ENCODE data around the gene CRB2.

- TF ChIP-seq GABPA (IDR thresholded peaks at IDR 0.05; ENCODE audit: low read depth) (no peak), CTCF (IDR thresholded peaks at IDR 0.05; ENCODE audit: insufficient read depth, low read length) (no peak), REST (IDR thresholded peaks at IDR 0.05; ENCODE audit: insufficient replicate concordance, low read depth) (no peak)
Observed at GRCh38 chr9:123311250-123311752, 44.7 kb upstream of the CRB2 start.
